GM15510 (cell line): ENCODE results near the gene ANKRD39.

ENCODE experiments used
- POLR2A ChIP-seq: IDR thresholded peaks from 3 replicates; pipeline ENCODE4 v1.6.1; 2011; ENCODE audit warnings: borderline replicate concordance; ENCODE audit not compliant: insufficient read length; ENCODE audit errors: extremely low read depth

ANKRD39 gene

DNA sequence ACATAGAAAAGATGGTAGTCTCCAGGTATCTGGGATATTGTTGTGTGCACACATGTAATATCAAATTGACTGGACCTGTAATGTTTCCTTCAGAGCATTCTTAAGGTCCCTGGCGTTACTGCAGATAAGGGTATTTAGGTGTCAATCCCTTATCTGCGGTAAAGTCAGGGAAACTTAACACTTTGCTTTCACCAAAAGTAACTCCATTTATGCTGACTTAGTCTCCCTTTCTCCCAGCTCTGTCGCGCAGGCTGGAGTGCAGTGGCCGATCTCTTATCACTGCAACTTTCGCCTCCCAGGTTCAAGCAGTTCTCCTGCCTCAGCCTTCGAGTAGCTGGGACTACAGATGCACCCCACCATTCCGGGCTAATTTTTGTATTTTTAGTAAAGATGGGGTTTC is 39.9 kb downstream of the ANKRD39 start:
- TF ChIP-seq POLR2A: no peak

DNA sequence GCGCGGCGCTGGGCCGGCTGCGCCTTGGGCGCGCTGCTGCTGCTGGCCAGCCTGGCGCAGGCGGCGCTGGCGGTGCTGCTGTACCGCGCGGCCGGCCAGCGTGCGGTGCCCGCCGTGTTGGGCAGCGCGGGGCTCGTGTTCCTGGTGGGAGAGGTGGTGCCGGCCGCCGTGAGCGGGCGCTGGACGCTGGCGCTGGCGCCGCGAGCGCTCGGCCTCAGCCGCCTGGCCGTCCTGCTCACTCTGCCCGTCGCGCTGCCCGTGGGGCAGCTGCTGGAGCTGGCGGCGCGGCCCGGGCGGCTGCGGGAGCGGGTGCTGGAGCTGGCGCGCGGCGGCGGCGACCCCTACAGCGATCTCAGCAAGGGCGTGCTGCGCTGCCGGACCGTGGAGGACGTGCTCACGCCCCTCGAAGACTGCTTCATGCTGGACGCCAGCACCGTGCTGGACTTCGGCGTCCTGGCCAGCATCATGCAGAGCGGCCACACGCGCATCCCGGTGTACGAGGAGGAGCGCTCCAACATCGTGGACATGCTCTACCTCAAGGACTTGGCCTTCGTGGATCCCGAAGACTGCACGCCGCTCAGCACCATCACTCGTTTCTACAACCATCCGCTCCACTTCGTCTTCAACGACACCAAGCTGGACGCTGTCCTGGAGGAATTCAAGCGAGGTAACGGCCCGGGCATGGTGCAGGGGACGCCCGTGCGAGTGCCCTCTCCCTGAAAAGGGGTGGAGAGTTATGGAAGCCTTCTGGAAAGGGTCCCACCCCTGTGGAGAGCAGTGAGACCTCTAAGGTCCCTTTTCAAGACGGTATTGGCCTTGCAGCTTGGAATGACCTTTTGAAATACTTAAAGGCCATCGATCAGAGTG is 40.7 kb downstream of the ANKRD39 start:
- no peak for TF ChIP-seq POLR2A

DNA sequence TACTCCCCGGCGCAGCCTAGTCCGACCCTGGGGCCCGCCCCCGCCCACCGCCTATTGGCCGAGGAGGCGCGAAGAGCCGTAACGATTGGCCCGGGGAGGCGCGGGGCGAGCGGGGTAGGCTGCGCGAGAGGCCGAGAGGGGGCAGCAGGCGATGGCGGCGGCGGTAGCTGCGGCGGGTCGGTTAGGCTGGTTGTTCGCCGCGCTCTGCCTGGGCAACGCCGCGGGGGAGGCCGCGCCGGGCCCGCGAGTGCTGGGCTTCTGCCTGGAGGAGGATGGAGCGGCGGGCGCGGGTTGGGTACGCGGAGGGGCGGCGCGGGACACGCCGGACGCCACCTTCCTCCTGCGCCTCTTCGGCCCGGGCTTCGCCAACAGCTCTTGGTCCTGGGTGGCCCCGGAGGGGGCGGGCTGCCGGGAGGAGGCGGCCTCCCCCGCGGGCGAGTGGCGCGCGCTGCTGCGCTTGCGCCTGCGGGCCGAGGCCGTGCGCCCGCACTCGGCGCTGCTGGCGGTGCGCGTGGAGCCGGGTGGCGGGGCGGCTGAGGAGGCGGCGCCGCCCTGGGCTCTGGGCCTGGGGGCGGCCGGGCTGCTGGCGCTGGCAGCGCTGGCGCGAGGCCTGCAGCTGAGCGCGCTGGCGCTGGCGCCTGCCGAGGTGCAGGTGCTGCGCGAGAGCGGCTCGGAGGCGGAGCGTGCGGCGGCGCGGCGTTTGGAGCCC is 41.5 kb downstream of the ANKRD39 start, which contains the start of gene CNNM3:
TSS of gene CNNM3 (plus strand) at position 142 of the 709 bp plus-strand sequence. CDS start at position 152, 10 bp downstream.
- peak; percentile 82 for TF ChIP-seq POLR2A

DNA sequence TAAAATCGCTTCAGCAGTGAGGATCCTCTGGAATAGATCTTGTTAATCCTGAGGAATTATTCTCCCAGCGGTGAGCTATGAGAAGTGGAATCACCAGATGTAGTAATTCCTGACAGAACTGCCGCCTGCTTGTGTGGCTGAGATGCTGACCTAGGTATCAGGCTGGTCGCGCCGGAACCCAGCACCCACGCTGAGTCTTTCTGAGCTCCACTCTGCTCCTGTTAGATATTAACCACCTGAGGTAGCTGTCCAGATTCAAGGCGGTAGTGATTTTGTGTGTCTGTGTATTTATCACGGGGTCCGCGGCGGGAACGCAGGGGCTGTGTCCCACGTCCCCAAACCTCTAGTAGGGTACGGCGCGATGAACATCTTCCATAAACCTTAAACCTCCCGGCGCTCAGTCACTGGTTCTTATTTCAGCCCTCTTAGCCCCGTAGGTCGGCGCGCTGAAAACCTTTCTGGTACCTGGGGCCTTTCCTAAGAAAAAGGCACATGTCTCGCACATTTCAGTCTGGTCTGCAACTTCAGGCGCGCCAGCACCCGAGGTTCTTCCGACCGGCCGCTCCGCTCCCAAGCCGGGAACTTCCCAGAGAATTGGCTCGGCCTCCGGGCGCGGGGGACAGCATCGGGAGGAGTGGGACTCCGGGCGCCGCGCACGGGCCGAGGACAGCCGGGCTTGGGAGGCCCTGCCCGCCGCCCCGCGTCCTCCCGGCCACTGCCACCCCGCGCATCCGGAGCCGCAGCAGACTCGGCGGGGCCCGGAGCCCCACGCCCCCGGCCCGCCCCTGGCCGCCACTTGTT is 42.3 kb downstream of the ANKRD39 start:
- TF ChIP-seq POLR2A: no peak

DNA sequence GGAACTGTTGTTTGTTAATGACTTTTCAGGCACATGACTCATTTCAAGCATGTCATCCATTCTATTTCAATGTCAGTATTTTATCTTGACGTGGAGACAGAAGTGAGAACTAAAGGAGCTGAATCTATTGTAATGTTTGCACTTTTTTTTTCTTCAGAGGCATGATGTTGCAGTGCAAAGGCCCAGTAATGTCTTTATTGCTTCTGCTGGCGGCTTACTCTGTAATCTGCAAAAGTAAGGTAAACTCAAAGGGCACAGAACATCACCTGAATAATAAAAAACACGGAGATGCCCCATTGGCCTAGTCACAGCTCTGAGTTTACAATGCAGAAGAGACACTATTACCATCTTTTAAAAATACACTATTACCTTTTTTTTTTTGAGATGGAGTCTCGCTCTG is 44.2 kb downstream of the ANKRD39 start:
- TF ChIP-seq POLR2A: no peak

DNA sequence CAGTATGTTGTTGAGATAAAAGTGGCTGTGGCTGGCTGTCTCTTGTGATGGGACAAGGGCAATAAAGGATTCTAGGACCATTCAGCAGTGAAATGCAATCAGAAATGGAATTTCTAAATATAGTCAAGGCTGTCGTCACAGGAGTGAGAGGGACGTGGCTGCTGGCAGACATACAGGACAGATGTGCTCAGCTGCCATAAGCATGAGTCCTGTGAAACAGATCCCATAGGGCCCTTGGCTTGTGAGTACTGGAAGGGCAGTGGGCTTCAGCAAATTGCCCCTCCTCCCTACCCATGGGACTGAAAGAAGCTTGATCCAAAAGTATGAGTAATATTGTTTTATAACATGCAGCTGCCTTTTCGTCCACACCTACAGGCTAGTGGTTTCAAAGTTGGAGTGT is 45.9 kb downstream of the ANKRD39 start:
- no peak for TF ChIP-seq POLR2A

DNA sequence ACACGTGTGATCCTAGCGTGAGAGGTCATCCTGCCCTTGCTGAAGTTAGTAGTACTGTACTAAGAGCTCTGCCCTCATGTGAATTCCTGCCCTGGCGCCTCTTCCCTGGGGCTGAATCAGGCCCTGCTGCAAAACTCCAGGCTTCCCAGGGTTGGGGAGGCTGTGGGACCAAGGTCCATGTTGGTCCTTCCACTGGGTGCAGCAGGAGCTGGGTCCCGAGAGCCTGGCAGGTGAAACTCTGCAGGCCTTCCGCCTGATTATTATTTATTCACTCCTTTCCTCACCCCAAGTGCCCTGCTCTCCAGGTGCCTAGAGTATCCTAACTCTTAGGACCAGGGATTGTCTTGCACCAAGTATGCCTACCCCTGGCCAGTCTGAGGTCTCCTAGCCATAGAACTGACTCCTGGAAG is 47.0 kb downstream of the ANKRD39 start:
- TF ChIP-seq POLR2A: no peak

DNA sequence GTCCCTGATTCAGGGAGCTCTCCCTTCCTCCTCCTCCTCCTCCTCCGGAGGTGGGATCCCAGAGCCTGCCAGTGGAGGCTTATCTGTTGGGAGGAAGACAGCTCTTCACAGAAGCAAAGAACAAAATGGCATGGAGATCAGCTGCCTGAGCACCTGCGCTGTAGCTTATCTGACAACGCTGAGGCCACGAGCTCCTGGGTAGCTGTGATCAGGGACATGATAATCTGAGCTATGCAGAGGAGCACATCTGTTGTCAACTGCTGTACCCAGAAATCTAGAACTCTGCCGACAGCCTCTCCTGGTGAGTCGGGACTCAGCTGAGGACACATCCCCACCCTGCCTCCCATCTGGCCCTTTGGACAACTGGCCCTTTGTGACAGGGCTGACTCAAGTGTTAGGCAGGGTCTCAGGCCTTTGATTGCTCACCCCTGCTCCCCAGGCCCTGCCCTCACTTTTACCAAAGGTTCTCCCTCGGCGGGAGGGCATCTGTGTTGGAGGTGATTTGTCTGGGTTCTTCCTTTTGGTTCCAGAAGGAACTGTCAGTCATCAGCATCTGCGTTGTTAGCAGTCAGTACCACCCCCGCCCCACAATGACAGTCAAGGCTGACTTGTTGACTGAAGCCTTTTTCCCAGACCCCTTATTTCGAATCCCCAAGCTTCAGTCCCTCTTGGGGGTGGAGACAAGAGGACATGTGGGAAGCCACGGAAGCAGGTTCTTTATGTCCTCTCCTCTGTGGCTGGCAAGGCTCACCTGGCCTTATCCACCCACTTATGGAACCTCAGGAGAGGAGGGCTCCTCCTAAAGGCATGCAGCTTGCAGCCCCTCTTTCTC is 47.6 kb downstream of the ANKRD39 start:
- no peak for TF ChIP-seq POLR2A

DNA sequence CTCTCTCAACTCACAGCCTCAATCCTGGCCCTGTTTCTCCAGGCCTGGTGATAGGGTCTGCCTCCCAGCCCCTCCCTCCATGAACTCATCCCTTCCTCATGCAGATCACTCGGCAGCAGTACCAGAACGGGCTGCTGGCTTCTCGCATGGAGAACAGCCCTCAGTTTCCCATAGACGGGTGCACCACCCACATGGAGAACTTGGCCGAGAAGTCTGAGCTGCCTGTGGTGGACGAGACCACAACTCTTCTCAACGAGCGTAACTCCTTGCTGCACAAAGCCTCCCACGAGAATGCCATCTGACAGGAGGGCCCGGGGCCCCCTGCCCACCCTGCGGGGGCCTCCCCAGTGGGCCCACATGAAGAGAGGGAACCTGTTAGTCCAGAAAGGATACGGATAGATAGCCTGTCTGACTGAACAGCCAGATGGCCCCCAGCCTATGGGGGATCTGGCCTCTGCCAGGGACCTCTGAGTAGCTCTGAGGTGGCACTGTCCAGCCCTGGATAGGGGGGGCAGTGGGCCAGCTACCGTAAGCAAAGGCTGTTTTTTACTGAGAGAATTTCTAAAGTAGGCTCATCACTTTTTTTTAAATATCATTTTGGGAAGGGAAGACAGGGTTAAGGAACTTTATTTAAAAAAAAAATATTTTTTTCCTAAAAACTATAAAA is 48.5 kb downstream of the ANKRD39 start:
- TF ChIP-seq POLR2A: no peak

DNA sequence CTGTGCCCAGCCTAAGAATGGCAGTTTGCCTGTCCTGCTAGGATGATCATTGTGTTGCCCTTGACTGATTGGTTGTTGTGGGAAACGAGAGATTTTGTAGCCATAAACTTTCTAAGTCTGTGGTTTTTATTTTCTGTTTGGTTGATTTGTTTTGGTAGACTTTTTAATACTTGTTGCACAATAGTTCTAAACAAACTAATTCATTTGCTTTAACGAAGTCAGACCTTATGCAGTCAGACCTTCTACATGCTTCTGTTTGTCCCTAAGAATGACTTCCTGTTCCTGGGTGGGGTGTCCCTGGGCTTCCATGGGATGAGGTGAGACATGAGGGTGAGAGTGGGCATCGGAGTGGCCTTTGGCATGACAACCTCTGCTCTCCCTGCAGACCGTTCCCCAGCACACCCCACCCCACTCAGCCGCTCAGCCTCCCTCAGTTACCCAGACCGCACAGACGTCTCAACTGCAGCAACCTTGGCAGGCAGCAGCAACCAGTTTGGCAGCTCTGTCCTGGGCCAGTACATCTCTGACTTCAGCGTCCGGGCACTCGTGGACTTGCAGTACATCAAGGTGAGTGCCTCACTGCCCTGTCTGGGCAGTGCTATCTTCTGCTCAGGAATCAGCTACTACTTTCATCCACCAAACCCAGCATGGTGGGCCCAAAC is 49.5 kb downstream of the ANKRD39 start:
- no peak for TF ChIP-seq POLR2A

DNA sequence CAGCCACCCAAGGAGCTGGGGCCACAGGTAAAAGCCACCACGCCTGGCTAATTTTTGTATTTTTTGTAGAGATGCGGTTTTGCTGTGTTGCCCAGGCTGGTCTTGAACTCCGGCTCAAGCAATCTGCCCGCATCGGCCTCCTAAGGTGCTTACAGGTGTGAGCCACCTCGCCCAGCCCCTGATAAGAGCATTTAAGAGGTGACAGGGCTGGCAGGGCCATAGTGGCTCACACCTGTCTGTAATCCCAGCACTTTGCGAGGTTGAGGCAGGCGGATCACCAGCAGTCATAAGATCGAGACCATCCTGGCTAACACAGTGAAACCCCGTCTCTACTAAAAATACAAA is 50.7 kb downstream of the ANKRD39 start:
- TF ChIP-seq POLR2A: no peak

DNA sequence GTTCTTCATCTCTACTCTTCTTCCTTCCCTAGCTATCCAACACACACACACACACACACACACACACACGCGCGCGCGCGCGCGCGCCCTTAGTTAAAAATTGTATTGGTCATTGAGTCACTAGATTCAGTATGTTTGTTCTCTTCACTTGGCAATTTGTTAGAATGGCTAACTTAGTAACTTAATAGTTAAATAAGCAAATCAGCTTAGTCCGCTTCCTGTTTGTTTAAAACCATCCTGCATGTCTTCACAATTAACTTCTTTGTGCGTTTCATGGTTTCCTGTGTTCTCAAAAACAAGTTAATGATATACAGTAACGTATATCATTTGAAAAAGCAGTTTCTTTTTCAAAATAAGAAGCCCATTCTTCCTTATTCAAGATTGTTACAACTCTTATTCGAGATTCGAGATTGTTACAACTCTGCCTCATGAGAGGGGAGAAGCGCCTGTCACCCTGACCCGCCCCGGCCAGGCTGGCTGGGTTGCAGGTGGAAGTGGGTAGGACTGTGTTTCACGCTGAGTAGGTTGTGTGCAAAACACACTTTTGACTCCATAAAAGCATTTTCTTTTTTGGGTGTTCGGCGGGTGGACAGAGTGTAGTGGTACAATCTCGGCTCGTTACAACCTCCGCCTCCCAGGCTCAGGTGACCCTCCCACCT is 51.2 kb downstream of the ANKRD39 start:
- no peak for TF ChIP-seq POLR2A

DNA sequence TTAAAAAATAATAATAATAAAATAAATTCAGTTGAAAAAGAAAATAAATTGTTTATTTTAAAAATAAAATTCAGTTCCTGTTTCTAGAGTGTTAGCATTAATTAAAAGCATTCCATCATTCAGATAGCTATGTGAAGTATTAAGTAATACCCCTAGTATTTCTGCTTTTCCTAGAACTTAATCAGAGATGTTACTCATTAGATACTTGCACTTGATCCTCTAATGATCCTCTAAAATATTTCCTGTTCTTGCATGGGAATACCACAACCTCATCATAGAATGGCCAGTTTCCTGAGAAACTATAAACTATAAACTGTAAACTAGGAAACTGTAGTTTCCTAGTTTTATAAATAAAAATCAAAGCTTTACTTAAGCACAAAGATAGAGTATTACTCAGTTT is 52.8 kb downstream of the ANKRD39 start:
- no peak for TF ChIP-seq POLR2A
